ENCODE results near the gene MCRS1. TPM values are rescaled to one million over a fixed set of nuclear protein-coding genes. Genes with fewer than 3 reads are reported as not detected.
"Not testable (repeated sequence)": the region's sequence is repeated elsewhere in the genome, so short reads cannot be mapped to it uniquely, and the experiment has no call there.

Gene MCRS1
- total and polyA plus RNA-seq, 3 experiments from 2014 or later, result 61.6 to 96.5 (median 89.1) TPM

DNA sequence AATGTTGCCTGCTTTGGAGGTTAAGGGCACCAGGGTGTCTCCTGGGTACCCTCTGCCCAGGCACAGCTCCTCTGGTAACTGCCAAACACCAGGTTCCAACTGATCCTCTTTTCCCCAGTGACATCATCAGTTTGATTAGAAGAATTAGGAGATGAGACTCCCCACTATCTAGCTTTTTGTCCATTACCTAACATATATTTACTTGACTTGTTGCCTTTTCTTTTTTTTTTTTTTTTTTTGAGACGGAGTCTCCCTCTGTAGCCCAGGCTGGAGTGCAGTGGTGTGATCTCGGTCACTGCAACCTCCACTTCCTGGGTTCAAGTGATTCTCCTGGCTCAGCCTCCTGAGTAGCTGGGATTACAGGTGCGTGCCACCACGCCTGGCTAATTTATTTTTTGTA is 37.6 kb upstream of the MCRS1 start, which contains the start of gene FAM186B:
Gene FAM186B (minus strand): TSS at position 101 of the 400 bp plus-strand sequence. CDS start 162 bp downstream, outside the sequence.
- DNase-seq; H3K4me1 Mint-ChIP-seq; H3K9me3 ChIP-seq (ENCODE audit: low read length); H3K27me3 ChIP-seq (ENCODE audit: insufficient read depth, low read length, poor library complexity, severe bottlenecking); H3K36me3 ChIP-seq (ENCODE audit: insufficient read depth, low read length); H3K36me3 Mint-ChIP-seq; H3K27ac ChIP-seq (ENCODE audit: low read depth, low read length); POLR2A ChIA-PET; H3K4me3 ChIP-seq (ENCODE audit: low read length); H3K4me3 Mint-ChIP-seq; H3K4me1 ChIP-seq (ENCODE audit: insufficient read depth, low read length): not testable (repeated sequence)
- peak within 1 kb of the TSS in 1 of 8 donors; percentile 33 for H3K27ac Mint-ChIP-seq
- H3K9me3 Mint-ChIP-seq, result peaks cover 3 to 11% (median 7%) of the 10 kb centered on the region in 5 donors
- CTCF ChIA-PET, result interaction anchor here (1.2 kb wide), 1 partner anchor 19 kb away, joined by 3 read pairs; no protein-coding TSS in a partner anchor
- peaks cover 5 to 19% of the 10 kb centered on the region in 2 donors for H3K27me3 Mint-ChIP-seq

- H3K9me3 ChIP-seq (ENCODE audit: low read length), result no peaks in the 10 kb centered on the region
- H3K36me3 ChIP-seq (ENCODE audit: insufficient read depth, low read length), result no peaks in the 10 kb centered on the region
- H3K4me3 ChIP-seq (ENCODE audit: low read length), result no peak overlapping the region
- CTCF ChIA-PET, result interaction anchor here (1.2 kb wide), 1 partner anchor 19 kb away, joined by 3 read pairs; no protein-coding TSS in a partner anchor
- H3K27me3 ChIP-seq (ENCODE audit: insufficient read depth, low read length, poor library complexity, severe bottlenecking), result no peaks in the 10 kb centered on the region
- H3K27ac Mint-ChIP-seq, result no peak overlapping the region
- H3K36me3 Mint-ChIP-seq, result peaks cover 0 to 2% (median 0%) of the 10 kb centered on the region in 3 donors
- no peaks in the 10 kb centered on the region for H3K4me1 Mint-ChIP-seq
- no peaks in the 10 kb centered on the region for H3K4me1 ChIP-seq (ENCODE audit: insufficient read depth, low read length)
- POLR2A ChIA-PET, result no interaction called here
- H3K27me3 Mint-ChIP-seq, result peaks cover 0 to 15% of the 10 kb centered on the region in 2 donors
- H3K27ac ChIP-seq (ENCODE audit: low read depth, low read length), result no peak overlapping the region
- no peak for DNase-seq
- no peak overlapping the region for H3K4me3 Mint-ChIP-seq
- H3K9me3 Mint-ChIP-seq, result peaks cover 0 to 6% (median under 1%) of the 10 kb centered on the region in 5 donors
These were observed 36.9 kb upstream of the MCRS1 start for GRCh38 chr12:49604856-49605255.

- ChIA-PET CTCF (interaction anchor here (1.1 kb wide), 1 partner anchor 50 kb away, joined by 3 read pairs; no protein-coding TSS in a partner anchor), POLR2A (interaction anchor here (0.5 kb wide), 1 partner anchor 66 kb away, joined by 4 read pairs; no protein-coding TSS in a partner anchor)
- Mint-ChIP-seq H3K36me3 (no peaks in the 10 kb centered on the region), H3K4me1 (no peaks in the 10 kb centered on the region), H3K4me3 (no peak overlapping the region), H3K9me3 (no peaks in the 10 kb centered on the region), H3K27me3 (peaks cover 0 to 7% of the 10 kb centered on the region in 2 donors), H3K27ac (no peak overlapping the region)
- no peak overlapping the region for H3K4me3 ChIP-seq (ENCODE audit: low read length)
- no peak for DNase-seq
- H3K4me1 ChIP-seq (ENCODE audit: insufficient read depth, low read length), result no peaks in the 10 kb centered on the region
- H3K9me3 ChIP-seq (ENCODE audit: low read length), result no peaks in the 10 kb centered on the region
- no peak overlapping the region for H3K27ac ChIP-seq (ENCODE audit: low read depth, low read length)
- H3K36me3 ChIP-seq (ENCODE audit: insufficient read depth, low read length), result no peaks in the 10 kb centered on the region
- no peaks in the 10 kb centered on the region for H3K27me3 ChIP-seq (ENCODE audit: insufficient read depth, low read length, poor library complexity, severe bottlenecking)
These were observed 35.8 kb upstream of the MCRS1 start for GRCh38 chr12:49603721-49604120.

DNA sequence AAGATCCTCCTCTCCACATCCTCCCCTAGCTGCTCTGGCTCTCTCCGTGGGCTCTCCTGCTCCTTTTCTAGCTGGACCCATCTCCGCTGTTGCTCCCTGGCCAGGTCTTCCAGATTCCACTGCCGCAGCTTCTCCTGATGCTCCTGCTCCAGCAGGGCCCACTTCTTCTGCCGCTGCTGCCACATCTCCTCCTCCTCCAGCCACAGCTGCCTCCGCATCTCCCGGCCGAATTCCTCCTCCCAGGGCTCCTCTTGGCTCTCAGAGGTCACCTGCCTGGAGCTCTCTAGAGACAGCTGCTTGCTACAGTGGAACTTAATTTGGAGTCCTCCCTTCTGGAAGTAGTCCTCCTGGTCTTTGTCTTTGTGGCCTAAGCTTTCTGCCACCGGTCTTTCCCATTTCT is 32.0 kb upstream of the MCRS1 start:
- Mint-ChIP-seq H3K27me3 (no peaks in the 10 kb centered on the region), H3K4me3 (no peak overlapping the region), H3K4me1 (no peaks in the 10 kb centered on the region), H3K36me3 (no peaks in the 10 kb centered on the region), H3K27ac (no peak overlapping the region), H3K9me3 (no peaks in the 10 kb centered on the region)
- no peaks in the 10 kb centered on the region for H3K4me1 ChIP-seq (ENCODE audit: insufficient read depth, low read length)
- no peak for DNase-seq
- H3K9me3 ChIP-seq (ENCODE audit: low read length), result no peaks in the 10 kb centered on the region
- H3K27ac ChIP-seq (ENCODE audit: low read depth, low read length), result no peak overlapping the region
- ChIA-PET POLR2A (no interaction called here), CTCF (interaction anchor here (0.9 kb wide), 1 partner anchor 20 kb away, joined by 4 read pairs; no protein-coding TSS in a partner anchor)
- no peak overlapping the region for H3K4me3 ChIP-seq (ENCODE audit: low read length)
- no peaks in the 10 kb centered on the region for H3K36me3 ChIP-seq (ENCODE audit: insufficient read depth, low read length)
- no peaks in the 10 kb centered on the region for H3K27me3 ChIP-seq (ENCODE audit: insufficient read depth, low read length, poor library complexity, severe bottlenecking)

DNA sequence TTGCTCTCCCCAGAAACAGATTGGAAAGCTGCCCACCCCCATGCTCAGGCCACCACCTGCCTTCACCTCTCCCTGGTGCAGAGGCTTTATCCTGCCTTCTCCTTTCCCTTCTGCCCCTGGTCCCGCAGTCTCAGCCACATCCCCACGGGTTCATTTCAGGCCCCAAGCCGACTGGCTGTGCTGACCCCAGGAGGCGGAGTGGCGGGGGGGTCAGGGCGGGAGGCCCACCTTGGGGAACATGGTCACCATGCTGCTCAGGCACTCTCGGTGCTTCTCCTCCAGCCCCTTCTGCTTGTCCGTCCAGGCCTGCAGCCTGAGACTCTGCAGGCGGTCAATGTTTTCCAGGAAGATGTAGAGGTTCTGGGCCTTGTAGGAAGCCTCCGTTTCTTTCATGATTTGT is 30.6 kb upstream of the MCRS1 start:
- CTCF ChIA-PET, result no interaction called here
- no peaks in the 10 kb centered on the region for H3K27me3 Mint-ChIP-seq
- H3K27ac Mint-ChIP-seq, result peak overlapping the region in 2 of 8 donors; percentile 56 to 75
- H3K9me3 ChIP-seq (ENCODE audit: low read length), result no peaks in the 10 kb centered on the region
- no peaks in the 10 kb centered on the region for H3K4me1 ChIP-seq (ENCODE audit: insufficient read depth, low read length)
- H3K4me3 Mint-ChIP-seq, result no peak overlapping the region
- no peaks in the 10 kb centered on the region for H3K27me3 ChIP-seq (ENCODE audit: insufficient read depth, low read length, poor library complexity, severe bottlenecking)
- no peak overlapping the region for H3K27ac ChIP-seq (ENCODE audit: low read depth, low read length)
- no peaks in the 10 kb centered on the region for H3K9me3 Mint-ChIP-seq
- POLR2A ChIA-PET, result no interaction called here
- no peaks in the 10 kb centered on the region for H3K36me3 ChIP-seq (ENCODE audit: insufficient read depth, low read length)
- no peak for DNase-seq
- no peak overlapping the region for H3K4me3 ChIP-seq (ENCODE audit: low read length)
- no peaks in the 10 kb centered on the region for H3K4me1 Mint-ChIP-seq
- H3K36me3 Mint-ChIP-seq, result no peaks in the 10 kb centered on the region

GRCh38 chr12:49588721-49589516 is 21.0 kb upstream of the MCRS1 start:
- Histone ChIP-seq H3K27ac (ENCODE audit: low read depth, low read length) (no peak overlapping the region), H3K27me3 (ENCODE audit: insufficient read depth, low read length, poor library complexity, severe bottlenecking) (no peaks in the 10 kb centered on the region), H3K4me3 (ENCODE audit: low read length) (no peak overlapping the region), H3K4me1 (ENCODE audit: insufficient read depth, low read length) (no peaks in the 10 kb centered on the region), H3K9me3 (ENCODE audit: low read length) (no peaks in the 10 kb centered on the region), H3K36me3 (ENCODE audit: insufficient read depth, low read length) (no peaks in the 10 kb centered on the region)
- peaks cover 0 to under 1% (median 0%) of the 10 kb centered on the region in 3 donors for H3K4me1 Mint-ChIP-seq
- POLR2A ChIA-PET, result no interaction called here
- peaks cover 0 to 3% (median 0%) of the 10 kb centered on the region in 5 donors for H3K9me3 Mint-ChIP-seq
- H3K27ac Mint-ChIP-seq, result no peak overlapping the region
- H3K4me3 Mint-ChIP-seq, result no peak overlapping the region
- no peak for DNase-seq
- H3K27me3 Mint-ChIP-seq, result no peaks in the 10 kb centered on the region
- CTCF ChIA-PET, result no interaction called here
- peaks cover 14 to 29% (median 15%) of the 10 kb centered on the region in 3 donors for H3K36me3 Mint-ChIP-seq

DNA sequence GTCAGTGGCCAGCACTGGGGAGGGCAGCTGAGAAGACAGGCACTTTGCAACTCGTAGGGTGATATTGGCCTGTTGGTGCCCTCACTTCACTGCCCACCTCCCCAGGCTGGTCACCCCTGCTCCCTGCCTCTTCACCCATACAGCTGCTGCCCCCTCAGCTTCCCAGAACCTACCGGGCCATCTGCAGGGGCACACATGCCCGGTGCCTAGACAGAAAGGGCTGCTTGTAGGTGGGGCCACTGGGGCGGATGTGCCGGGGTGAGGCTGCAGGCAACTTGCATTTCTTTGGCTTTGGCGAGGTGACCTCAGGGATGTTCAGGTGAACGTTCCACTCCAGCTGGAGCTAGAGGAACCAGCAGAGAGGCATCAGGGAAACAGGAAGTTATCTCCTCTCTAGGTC is 20.3 kb upstream of the MCRS1 start:
- Mint-ChIP-seq H3K27ac (no peak overlapping the region), H3K4me3 (no peak overlapping the region), H3K36me3 (peaks cover 14 to 36% (median 15%) of the 10 kb centered on the region in 3 donors), H3K4me1 (peaks cover 0 to 1% (median 0%) of the 10 kb centered on the region in 3 donors), H3K27me3 (no peaks in the 10 kb centered on the region), H3K9me3 (peaks cover 0 to 3% (median 0%) of the 10 kb centered on the region in 5 donors)
- ChIA-PET CTCF (no interaction called here), POLR2A (no interaction called here)
- Histone ChIP-seq H3K27ac (ENCODE audit: low read depth, low read length) (no peak overlapping the region), H3K9me3 (ENCODE audit: low read length) (no peaks in the 10 kb centered on the region), H3K4me3 (ENCODE audit: low read length) (no peak overlapping the region), H3K36me3 (ENCODE audit: insufficient read depth, low read length) (no peaks in the 10 kb centered on the region), H3K4me1 (ENCODE audit: insufficient read depth, low read length) (no peaks in the 10 kb centered on the region), H3K27me3 (ENCODE audit: insufficient read depth, low read length, poor library complexity, severe bottlenecking) (no peaks in the 10 kb centered on the region)
- no peak for DNase-seq

GRCh38 chr12:49587174-49587908 is 19.4 kb upstream of the MCRS1 start:
- no peaks in the 10 kb centered on the region for H3K9me3 ChIP-seq (ENCODE audit: low read length)
- H3K4me1 ChIP-seq (ENCODE audit: insufficient read depth, low read length), result no peaks in the 10 kb centered on the region
- CTCF ChIA-PET, result no interaction called here
- Mint-ChIP-seq H3K36me3 (peaks cover 14 to 42% (median 16%) of the 10 kb centered on the region in 3 donors), H3K9me3 (peaks cover 0 to 3% (median 0%) of the 10 kb centered on the region in 5 donors), H3K27me3 (no peaks in the 10 kb centered on the region), H3K4me3 (no peak overlapping the region), H3K4me1 (peaks cover 0 to 1% (median 0%) of the 10 kb centered on the region in 3 donors), H3K27ac (no peak overlapping the region)
- H3K36me3 ChIP-seq (ENCODE audit: insufficient read depth, low read length), result no peaks in the 10 kb centered on the region
- no peak for DNase-seq
- no peak overlapping the region for H3K27ac ChIP-seq (ENCODE audit: low read depth, low read length)
- no peak overlapping the region for H3K4me3 ChIP-seq (ENCODE audit: low read length)
- H3K27me3 ChIP-seq (ENCODE audit: insufficient read depth, low read length, poor library complexity, severe bottlenecking), result no peaks in the 10 kb centered on the region
- POLR2A ChIA-PET, result no interaction called here
